GM19467 (cell line): ENCODE measurements around the gene GIT2.

Experiments
- ATAC-seq: cut with Tn5 transposase; IDR thresholded peaks from one replicate; pipeline ENCODE4 v1.9.1; 2021; ENCODE audit warnings: mild to moderate bottlenecking, moderate library complexity; ENCODE audit not compliant: unreplicated experiment

GIT2 gene

DNA sequence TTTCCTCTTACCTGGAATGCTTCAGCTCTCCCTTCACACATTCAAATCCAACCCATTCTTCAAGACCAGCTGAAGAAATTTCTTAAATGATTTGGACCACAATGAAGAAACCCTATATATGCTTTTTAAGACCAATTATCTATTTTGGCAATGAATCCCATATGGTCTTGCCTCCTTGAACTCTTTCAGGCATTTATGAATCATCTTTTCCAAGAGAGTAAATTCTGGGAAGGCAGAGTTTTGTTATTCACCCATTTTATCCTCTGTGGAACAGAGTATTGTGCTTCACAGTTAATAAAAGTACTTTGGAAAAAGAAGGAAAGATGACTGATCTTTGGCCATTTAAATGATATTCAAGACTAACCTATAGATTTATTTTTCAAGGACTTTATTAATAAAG, 14.0 kb downstream of the GIT2 start:
- no peak for ATAC-seq

DNA sequence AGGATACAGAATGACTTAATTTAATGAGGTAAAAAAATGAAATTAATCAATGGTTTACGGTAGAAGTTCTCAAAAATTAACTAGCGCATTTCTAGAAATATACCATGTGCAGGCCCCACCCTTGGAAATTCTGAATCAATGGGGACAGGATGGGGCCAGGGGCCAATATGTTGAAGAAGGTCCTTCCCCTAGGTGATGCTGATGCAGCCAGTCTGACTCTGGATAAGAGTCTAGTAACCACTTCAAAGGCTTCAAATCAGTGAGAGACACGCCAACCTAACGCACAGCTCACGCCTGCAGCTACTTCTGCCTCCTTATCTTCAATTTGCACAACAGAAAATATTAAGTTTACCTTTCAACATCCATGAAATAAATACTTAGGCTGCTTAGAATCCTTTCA, 14.9 kb downstream of the GIT2 start:
- no peak for ATAC-seq

DNA sequence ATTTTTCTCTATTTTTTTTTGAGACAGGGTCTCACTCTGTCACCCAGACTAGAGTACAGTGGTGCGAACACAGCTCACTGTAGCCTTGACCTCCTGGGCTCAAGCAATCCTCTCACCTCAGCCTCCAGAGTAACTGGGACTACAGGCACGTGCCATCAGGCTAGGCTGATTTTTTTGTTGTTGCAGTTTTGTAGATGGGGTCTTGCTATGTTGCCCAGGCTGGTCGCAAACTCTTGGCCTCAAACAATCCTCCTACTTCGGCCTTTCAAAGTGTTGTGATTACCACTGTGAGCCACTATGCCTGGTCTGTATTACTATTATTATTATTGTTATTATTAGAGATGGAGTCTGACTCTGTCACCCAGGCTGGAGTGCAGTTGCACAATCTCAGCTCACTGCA, 23.3 kb downstream of the GIT2 start:
- no peak for ATAC-seq

DNA sequence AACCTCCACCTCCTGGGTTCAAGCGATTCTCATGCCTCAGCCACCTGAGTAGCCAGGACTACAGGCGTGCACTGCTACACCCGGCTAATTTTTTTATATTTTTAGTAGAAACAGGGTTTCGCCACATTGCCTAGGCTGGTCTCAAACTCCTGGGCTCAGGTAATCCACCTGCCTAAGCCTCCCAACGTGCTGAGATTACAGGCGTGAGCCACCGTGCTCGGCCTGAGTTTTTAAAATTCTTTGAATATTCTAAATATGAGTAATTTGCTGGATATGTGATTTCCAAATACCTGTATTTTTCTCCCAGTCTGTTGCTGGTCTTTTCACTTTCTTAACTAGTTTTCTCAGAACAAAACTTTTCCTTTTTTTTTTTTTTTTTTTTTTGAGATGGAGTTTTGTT, 27.4 kb downstream of the GIT2 start:
- ATAC-seq = no peak

DNA sequence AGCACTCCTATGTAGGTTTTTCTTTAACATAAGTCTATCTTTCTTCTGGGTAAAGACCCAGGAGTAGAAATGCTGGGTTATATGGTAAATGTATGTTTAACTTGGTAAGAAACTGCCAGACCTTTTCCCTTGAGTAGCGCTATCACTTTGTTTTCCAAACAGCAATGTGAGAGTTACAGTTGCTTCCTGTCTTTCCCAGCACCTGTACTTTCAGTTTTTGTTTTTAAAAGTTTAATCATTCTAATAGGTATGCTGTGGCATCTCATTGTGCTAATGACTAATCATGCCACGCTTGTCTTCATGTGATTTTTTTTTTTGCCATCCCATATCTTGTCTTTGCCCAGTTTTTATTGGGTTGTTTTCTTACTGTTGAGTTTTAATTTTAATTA, 28.1 kb downstream of the GIT2 start:
- ATAC-seq = no peak

DNA sequence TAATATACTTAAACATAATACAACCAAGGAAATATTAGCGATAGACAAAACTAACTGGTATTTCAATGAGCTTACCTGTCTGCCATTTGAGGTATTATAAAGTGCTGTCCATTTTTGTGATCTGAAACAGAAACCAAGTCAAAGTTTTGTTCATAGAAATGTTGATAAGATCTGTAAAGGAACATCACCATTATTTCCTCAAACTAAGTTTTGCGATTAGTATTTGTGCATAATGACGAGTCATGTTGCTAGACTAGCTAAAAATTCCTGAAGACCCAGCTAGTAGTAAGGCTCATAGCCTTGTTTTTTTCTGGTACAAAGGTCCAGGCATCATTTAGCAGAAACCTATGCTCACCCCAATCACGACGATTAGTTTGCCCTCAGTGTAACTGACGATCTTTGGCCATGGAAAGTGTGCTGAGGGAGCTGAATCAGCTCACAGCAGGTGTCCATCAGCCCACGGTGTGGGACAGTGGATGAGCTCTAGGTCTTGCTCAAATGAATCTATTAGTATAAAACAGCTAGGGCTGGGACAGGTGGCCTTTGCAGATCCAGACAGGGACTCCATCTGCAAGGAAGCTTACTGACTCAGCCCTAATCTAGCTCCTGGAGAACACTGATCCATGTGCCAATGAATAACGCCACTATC, 28.7 kb downstream of the GIT2 start:
- no peak for ATAC-seq

DNA sequence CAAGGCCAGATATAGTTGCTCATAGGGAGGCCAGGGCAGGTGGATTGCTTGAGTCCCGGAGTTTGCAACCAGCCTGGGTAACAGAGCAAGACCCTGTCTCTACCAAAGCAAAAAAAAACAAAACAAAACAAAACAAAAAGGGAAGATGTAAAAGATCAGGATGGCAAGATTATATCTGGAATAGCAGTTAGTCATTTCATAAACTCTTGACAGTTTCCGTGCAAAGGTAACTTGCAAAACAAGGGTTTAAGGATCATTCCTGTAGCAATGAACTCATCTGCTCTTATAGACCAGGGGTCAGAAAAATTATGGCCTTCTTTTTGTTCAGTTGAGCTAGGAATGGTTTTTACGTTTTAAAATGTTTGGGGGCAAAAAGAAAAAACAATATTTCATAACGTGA, 29.6 kb downstream of the GIT2 start:
- no peak for ATAC-seq

DNA sequence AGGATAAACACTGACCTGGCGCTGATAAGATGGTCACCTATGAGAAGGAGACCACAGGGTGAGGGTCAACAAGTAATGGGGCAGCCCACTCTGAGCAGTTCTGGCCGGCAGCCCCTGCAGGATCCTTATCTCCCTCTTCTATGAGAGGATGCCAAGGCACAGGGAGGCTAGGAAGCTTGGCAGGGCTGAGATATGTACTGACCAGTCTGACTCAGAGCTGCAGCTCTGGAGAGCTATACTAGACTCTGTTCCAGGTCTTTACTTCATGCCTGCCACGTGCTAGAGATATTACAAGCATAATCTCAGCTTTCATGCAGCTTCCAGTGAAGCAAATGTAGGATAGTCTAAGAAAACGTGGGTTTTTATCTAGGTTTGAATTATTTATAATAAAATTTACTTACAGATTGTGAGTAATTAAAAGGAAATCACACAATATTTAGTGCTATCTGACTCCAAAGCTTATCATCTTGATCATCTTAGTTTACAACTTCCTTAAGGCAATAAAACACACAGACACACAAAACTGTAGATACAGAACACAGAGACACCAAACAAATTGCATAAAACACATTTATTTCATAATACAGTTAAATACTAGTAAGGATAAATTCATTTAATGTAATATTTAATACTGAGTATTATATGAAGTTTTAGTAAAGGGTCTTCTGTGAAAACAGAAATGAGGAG, 32.3 kb downstream of the GIT2 start:
- no peak for ATAC-seq

DNA sequence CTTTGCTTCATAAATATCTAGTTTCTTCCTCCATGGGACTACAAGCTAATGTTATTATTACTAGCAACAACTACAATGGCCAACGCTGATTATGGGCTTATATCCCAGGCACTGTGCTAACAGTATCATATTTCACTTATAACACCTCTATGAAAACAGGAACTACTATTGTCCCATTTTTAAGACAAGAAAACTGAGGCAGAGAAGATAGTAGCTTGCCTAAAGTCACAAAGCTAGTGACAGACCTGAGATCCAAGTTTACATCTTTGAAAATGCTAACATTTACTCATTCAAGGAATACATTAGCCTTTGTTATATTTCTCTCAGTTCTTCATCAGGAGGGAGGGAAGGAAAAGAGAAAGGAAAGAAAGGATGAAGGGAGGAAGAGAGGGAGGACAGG, 32.8 kb downstream of the GIT2 start:
- ATAC-seq = no peak

DNA sequence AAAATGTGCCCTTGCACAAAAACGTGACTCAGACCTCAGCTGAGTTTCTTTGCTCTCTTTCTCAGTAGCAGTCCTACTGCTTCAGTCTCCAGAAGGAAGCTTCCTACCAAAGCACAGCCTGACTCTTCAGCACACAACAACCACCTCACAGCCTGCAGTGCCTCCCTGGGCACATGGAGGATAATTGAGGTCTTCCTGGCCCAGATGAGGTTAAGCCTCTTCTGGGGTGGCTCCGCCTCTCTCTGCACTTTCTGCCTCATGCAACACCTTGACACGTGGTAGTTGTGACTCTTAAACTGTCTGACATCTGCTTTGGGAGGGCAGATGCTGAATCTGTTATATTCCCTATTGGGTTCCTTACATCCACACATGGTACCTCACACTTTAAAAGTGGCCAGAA, 33.8 kb downstream of the GIT2 start:
- no peak for ATAC-seq

DNA sequence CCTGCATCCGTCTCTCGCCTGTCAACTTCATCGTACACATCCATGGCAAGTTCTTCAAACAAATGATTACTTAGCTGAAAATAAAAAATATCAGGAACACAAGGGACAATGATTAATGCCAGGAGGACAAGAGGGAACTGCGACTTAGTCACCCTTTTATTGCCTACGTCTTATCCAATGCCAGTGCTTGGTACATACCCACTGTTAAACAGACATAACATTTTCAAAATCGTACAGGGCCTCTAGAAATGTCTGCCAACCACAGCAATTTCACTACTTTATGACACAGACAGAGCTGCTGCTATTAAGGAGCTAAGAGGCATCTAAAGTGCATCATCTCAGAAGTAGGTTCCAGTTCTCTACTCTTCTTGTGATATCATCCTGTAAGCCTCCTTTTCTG, 34.6 kb downstream of the GIT2 start:
- no peak for ATAC-seq

DNA sequence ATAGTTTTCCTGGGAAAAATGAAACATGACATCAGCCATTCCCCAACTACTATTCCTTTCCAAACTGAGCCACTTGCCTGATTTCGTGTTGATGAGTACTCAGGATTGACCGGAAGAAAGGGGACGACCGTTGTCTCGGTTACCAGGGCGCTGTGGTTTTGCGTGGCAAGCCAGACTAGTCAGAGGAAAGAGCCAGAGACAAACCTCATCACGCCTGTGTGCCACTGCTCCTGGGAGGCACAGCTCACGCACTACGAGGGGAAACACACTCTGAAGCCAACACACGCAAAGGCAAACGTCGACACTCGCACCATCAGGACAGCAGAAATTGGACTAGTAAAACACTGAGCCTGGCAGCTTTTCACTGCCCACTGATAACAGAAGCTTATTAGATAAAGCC, 35.0 kb downstream of the GIT2 start:
- no peak for ATAC-seq

DNA sequence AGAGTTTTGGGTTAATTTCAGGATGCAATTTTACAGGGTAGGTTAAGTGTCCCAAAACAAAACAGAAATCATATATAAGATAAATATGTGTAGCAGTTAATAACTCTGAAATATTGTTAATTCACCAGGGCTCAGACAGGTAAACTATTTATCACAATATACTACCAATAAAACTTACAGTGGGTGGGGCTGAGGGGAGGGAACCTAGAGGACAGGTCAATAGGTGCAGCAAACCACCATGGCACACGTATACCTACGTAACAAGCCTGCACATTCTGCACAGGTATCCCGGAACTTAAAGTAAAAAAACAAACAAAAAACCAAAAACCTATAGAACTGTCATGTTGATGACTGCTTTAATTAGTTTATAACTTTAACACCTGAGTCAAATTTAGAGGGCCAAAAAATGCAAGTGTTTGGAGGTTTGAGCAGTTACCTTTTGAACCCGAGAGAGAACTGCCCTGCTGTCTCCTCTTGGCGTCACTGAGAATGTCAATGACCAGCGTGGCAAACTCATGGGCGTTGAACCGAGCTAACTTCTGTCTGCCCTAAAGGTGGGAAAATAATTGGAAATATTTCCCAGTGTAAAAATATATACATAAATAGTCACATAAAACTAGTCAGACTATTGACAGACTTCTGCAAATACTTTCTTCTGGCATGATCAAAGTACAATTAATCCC, 36.6 kb downstream of the GIT2 start:
- ATAC-seq = no peak

DNA sequence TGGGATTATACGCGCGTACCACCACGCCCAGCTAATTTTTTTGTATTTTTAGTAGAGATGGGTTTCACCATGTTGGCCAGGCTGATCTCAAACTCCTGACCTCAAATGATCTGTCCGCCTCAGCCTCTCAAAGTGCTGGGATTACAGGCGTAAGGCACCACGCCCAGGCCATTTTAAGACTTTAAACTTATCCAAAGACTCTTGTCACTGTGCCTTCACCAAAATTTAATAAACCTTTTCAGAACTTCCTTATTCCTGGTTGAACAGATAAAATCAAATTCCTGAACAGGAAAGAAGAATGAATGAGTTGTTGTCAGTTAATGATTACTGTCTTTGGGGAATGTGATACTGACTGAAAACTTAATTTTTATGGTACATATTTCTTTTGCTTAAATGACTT, 37.8 kb downstream of the GIT2 start:
- ATAC-seq = no peak

DNA sequence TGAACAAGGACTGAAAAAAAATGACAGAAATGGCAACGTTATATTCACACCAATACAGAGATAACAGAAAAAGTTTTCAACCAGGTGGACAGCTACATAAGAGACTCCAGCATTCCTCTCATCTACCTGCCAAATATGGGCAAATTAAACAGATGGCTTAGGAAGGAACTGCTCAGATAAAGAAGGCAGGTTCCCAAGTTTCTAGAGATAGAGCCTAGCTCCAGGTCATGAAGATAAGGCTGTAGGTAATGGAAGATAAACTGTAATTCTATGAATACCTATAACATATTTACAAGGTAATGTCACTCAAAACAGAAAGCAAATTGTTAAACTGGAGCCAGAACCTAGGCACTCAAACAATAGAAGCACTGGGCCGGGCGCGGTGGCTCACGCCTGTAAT, 42.5 kb downstream of the GIT2 start:
- ATAC-seq = no peak

DNA sequence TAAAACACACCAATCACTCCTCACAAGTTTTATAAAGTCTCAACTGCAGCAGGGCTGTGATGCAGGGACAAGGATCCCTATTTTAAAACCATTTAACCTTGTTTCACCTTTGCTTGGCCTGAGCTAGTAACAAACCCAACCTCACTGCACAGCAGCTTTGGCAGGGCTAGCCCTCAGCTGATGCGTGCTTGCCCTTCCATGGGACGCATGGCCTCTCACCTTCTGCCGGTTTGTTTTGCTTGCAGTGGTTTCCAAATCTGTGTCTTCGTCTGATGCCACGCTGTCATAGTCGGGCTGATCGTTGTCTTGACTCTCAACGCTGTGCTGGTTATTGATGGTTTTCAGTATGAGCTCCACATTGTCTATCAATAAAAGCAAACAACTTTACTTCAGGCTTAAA, 43.3 kb downstream of the GIT2 start:
- no peak for ATAC-seq

DNA sequence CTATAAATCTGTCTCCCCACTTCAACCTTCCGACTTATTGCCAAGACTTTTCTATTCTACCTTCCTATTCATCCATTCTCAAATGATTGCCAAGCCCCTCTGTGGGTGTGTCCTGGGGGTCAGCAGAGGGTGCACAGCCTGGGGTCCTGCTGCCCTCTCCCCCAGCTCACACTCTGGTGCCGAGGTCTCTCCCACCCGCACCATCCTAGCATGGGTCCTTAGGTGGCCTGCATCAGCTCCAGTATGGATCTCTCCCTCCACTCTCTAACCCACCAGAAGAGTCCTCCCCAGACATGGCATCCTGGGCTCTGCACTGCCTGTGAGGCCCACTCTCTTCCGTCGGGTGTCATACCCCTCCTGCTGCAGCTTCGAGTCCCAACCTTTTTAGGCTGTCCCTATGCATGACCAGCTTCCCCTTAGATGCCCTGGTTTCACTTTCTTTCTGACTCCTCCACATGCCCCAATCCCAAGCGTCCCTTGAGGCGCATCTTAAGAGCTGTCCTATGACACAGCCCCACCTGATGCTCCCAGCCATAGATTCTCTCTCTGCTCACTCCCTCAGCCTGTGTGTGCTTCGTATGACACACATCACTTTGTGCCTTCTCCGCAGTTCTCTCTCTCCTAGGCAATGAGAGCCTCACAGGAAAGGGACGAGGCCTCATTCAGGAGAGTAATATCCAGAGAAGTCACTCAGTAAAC, 43.9 kb downstream of the GIT2 start:
- no peak for ATAC-seq

DNA sequence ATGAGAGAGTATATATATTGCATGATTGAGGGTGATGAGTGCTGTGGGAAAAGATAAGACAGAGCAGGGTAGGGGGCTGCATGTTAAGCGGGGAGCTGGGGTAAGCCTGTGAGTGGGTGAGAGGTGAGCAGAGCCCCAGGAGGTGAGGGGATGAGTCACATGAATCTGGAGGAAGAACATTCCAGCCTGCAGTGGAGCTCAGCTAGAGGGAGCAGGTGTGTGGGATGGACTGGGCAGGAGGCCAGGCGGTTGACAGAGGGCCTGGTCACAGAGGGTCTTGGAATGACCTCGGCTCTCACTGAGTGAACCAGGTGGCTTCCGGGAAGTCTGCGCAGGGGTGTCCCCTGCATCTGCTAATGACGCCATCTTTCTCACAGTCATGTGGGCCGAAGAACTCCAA, 44.4 kb downstream of the GIT2 start:
- no peak for ATAC-seq

DNA sequence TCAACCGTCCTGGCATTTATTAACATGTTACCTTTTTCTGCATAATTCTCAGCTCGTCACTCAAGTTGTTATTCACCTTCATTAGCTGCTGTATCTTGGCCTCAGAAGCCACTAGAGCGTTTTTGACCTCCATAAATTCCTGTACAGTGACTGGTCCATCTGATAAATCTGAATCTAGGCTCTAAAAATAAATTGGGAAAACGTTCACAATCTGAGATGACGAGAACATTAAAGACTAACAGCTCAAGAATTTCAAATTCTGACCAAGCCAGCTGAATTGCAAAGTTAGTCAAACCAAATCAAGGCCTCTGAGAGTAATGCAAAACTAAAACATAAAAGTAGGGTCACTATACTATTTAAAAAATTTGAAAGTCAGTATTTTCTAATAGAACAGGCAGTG, 45.0 kb downstream of the GIT2 start:
- ATAC-seq = no peak

DNA sequence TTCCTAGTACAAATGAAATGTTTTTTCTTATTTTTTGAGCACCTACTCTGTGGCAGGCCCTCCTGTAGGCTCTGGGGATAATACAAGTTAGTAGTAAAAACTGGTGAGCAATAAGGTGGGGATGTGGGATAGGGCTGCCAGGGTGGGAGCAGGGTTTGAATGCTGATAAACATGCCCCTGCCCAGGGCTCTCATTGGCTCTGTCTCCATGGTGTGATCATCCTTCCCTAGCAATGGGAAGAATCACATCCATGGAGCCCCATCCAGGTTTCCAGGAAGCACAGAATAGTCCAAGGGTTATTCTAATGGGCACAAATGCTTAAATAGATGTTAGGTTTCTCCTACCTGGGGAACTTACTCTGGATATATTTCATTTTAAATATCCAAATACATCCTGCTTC, 45.5 kb downstream of the GIT2 start:
- ATAC-seq = no peak

DNA sequence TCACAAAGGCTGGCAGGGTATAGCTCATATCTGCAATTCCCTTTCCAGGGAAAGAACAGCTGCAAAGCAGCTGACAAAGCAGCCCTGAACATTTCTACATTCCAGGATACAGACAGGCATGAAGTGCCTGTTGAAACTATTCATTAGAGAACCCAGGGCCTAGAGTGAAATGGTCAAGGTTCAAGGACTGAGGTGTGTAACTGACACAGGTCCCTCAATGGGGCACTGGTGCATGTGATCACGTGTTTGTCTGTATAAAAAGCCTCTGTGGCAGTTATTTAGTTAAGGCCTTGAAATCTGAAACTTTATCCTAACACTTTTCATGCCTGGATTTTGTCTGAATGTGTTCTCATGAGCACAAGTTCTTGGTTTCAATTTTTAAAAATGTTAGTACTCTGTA, 47.1 kb downstream of the GIT2 start:
- no peak for ATAC-seq

DNA sequence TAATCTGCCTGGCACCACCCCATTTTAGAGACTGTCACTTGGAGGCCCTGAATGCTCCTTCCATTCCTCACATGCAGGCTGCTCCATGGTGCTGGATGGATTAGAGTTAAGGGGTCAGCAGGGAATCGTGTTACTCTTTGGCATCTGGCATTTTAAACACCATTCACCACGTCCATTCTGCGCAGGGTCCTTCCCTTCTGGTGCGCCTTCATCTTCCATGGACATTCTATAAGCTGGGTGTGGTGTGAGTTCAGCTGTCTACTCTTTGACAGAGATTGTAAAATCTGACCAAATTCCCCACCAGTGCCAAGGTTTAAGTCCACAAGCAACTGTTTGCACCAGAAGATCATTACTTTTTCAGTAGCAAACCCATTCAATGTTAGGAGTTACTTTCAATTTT, 47.8 kb downstream of the GIT2 start:
- no peak for ATAC-seq
